ENCODE measurements around the gene TVP23A.
A peak's percentile ranks its signal among the peaks of the same experiment; 100 is the strongest.

TVP23A gene

DNA sequence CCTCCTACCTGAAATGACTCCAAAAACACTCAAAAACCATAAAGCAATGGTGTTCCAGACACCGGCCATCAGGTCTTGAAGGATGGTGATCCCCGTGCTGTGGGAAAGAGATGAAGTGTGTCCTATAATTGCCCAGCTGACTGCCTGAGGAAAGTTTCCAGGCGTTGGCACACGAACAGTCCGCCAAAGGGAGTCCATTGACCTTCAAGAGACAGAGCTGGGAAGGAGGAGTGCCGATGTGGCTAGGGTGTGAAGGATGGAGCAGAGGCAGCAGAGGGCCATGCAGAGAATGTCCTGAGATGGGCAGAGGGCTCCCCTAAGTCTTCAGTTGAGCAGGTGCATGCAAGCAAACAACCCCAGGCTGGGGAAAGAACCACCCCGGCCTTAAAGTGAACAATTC is 86.8 kb downstream of the TVP23A start:
- Histone ChIP-seq H3K9ac (ENCODE audit: low read length) (no peak overlapping the region), H3K9me2 (replicated peaks; ENCODE audit: insufficient read depth, low read length) (no peaks in the 10 kb centered on the region), H2AFZ (ENCODE audit: low read length) (no peak overlapping the region), H3K27ac (ENCODE audit: low read length) (no peak overlapping the region), H3K4me2 (ENCODE audit: low read depth, low read length) (no peak overlapping the region), H4K20me1 (ENCODE audit: insufficient read depth, low read length) (no peaks in the 10 kb centered on the region), H3K36me3 (replicated peaks; ENCODE audit: insufficient read depth, low read length) (no peaks in the 10 kb centered on the region), H3K27me3 (replicated peaks; ENCODE audit: insufficient read depth, low read length) (no peaks in the 10 kb centered on the region), H3F3A (ENCODE audit: insufficient read depth, low read length) (0 out of 2 replicates have a peak, but pooled peaks cover 9% of the 10 kb centered on the region), H3K79me2 (ENCODE audit: low read length) (no peaks in the 10 kb centered on the region), H3K9me3 (replicated peaks; ENCODE audit: insufficient read depth, low read length) (no peaks in the 10 kb centered on the region), H3K4me1 (ENCODE audit: low read length) (peaks cover 9% of the 10 kb centered on the region), H3K4me3 (ENCODE audit: low read length) (no peak overlapping the region)
- TF ChIP-seq, protein P1, sequence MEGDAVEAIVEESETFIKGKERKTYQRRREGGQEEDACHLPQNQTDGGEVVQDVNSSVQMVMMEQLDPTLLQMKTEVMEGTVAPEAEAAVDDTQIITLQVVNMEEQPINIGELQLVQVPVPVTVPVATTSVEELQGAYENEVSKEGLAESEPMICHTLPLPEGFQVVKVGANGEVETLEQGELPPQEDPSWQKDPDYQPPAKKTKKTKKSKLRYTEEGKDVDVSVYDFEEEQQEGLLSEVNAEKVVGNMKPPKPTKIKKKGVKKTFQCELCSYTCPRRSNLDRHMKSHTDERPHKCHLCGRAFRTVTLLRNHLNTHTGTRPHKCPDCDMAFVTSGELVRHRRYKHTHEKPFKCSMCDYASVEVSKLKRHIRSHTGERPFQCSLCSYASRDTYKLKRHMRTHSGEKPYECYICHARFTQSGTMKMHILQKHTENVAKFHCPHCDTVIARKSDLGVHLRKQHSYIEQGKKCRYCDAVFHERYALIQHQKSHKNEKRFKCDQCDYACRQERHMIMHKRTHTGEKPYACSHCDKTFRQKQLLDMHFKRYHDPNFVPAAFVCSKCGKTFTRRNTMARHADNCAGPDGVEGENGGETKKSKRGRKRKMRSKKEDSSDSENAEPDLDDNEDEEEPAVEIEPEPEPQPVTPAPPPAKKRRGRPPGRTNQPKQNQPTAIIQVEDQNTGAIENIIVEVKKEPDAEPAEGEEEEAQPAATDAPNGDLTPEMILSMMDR (IDR thresholded peaks at IDR 0.05; ENCODE audit: low read length): no peak
- TF ChIP-seq EZH2 (optimal IDR thresholded peaks at IDR 0.05; ENCODE audit: low read depth, low read length): no peak
- no peak for TF ChIP-seq EZH2phosphoT487 (IDR thresholded peaks at IDR 0.05; ENCODE audit: low read length)
- no peak for DNase-seq

DNA sequence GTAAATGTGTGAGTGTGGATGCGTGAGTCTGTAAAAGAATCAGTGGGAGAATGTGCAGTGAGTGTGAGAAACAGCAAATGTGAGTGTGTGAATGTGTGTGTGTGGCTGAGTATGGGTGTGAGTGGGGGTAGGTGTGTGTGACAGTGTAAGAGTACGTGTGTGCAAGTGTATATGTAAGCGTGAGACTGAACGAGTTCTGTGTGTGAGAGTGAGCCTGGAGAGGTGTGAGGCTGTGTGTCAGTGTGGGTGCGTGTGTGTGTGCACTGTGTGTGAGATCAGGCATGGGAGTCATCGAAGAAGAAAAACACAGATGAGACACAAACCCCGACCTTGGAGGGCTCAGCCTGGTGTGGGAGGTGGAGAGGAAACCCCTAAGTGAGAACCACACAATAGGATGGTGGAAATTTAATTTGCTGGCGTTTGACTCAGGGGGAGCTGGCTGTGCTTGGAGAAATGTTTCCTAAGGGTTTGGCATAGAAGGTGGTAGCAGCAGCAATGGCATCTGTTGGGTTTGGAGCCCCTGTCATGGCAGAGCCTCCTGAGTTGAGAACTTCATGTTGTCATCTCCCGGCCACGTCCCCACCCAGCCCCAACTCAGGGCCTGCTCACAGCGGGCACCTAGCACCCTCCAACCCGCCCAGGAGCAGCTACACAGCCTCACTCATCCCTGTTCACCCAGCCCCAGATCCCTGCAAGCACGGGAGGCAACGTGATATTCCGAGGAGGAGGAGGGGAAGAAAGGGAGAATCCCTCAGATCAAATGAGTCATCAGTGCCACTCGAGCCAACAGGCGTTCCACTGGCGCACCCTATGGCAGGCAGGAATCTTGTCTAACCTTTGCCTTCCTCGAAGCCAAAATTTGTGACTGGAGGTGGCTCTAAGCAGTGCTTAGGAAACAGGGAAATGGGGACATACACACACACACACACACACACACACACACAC is 89.2 kb downstream of the TVP23A start:
- no peak overlapping the region for H2AFZ ChIP-seq (ENCODE audit: low read length)
- DNase-seq: no peak
- H4K20me1 ChIP-seq (ENCODE audit: insufficient read depth, low read length): no peaks in the 10 kb centered on the region
- no peaks in the 10 kb centered on the region for H3K9me2 ChIP-seq (replicated peaks; ENCODE audit: insufficient read depth, low read length)
- H3K79me2 ChIP-seq (ENCODE audit: low read length): no peaks in the 10 kb centered on the region
- TF ChIP-seq EZH2phosphoT487 (IDR thresholded peaks at IDR 0.05; ENCODE audit: low read length): no peak
- H3K27ac ChIP-seq (ENCODE audit: low read length): no peak overlapping the region
- H3K9ac ChIP-seq (ENCODE audit: low read length): no peak overlapping the region
- H3K27me3 ChIP-seq (replicated peaks; ENCODE audit: insufficient read depth, low read length): no peaks in the 10 kb centered on the region
- peaks cover 7% of the 10 kb centered on the region for H3K4me1 ChIP-seq (ENCODE audit: low read length)
- H3K36me3 ChIP-seq (replicated peaks; ENCODE audit: insufficient read depth, low read length): no peaks in the 10 kb centered on the region
- no peak overlapping the region for H3K4me3 ChIP-seq (ENCODE audit: low read length)
- H3K4me2 ChIP-seq (ENCODE audit: low read depth, low read length): no peak overlapping the region
- H3K9me3 ChIP-seq (replicated peaks; ENCODE audit: insufficient read depth, low read length): no peaks in the 10 kb centered on the region
- H3F3A ChIP-seq (ENCODE audit: insufficient read depth, low read length): 0 out of 2 replicates have a peak, but pooled peaks cover 9% of the 10 kb centered on the region

DNA sequence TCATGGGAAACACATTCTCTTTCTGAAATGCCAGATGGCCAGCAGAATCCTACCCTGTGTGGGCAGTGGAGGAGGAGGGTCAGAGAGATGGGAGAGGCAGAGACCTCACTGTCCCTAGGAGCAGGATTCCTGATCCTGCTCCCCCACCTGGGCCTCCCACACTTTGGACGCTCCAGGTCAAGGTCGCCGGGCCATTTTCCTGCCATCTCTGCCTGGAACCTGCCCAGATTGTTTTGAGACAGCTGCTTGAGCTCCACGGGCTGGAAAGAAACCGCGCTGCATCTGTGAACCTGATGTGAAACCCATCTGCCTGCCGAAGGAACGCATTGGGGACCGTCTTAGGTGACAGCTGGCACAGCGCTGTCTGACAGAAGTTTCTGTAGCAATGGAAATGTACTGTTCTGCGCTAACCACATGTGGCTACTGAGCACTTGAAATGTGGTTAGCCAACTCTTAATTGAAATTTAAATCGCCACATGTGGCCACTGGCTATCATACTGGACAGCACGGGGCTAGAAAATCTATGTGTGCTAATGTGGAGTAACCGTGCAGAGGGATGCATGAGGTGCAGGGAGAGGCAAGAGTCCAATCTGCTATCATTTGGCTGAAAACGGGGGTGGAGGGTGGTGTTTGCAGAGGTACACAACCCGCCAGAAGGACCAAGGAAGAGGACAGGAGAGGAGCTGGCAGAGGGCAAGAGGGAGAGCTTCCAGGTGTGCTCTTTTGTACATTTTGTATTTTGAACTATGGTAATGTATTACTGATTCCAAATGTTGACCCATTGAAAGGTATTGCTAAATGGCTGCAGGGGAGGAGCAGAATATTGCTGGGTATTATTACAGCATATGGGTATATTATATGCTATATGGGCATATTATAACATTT is 90.3 kb downstream of the TVP23A start:
- peak overlapping the region; percentile 69 for H3K4me2 ChIP-seq (ENCODE audit: low read depth, low read length)
- no peaks in the 10 kb centered on the region for H4K20me1 ChIP-seq (ENCODE audit: insufficient read depth, low read length)
- peak overlapping the region; percentile 62 for H2AFZ ChIP-seq (ENCODE audit: low read length)
- no peak for TF ChIP-seq EZH2phosphoT487 (IDR thresholded peaks at IDR 0.05; ENCODE audit: low read length)
- TF ChIP-seq, protein P1 (IDR thresholded peaks at IDR 0.05; ENCODE audit: low read length): peak; percentile 21
- no peaks in the 10 kb centered on the region for H3K36me3 ChIP-seq (replicated peaks; ENCODE audit: insufficient read depth, low read length)
- peak overlapping the region; percentile 41; the same call in 1 of the 2 replicates for H3K4me3 ChIP-seq (ENCODE audit: low read length)
- H3K9ac ChIP-seq (ENCODE audit: low read length): peak overlapping the region; percentile 8; the same call in 1 of the 2 replicates
- H3K79me2 ChIP-seq (ENCODE audit: low read length): no peaks in the 10 kb centered on the region
- peak; percentile 96 for DNase-seq
- H3K27ac ChIP-seq (ENCODE audit: low read length): peak overlapping the region; percentile 54; the same call in 1 of the 2 replicates
- H3F3A ChIP-seq (ENCODE audit: insufficient read depth, low read length): 0 out of 2 replicates have a peak, but pooled peaks cover 9% of the 10 kb centered on the region
- H3K9me2 ChIP-seq (replicated peaks; ENCODE audit: insufficient read depth, low read length): no peaks in the 10 kb centered on the region
- H3K9me3 ChIP-seq (replicated peaks; ENCODE audit: insufficient read depth, low read length): no peaks in the 10 kb centered on the region
- peaks cover 7% of the 10 kb centered on the region for H3K4me1 ChIP-seq (ENCODE audit: low read length)
- no peaks in the 10 kb centered on the region for H3K27me3 ChIP-seq (replicated peaks; ENCODE audit: insufficient read depth, low read length)
